ENCODE data around the gene TNPO3. TPM values are rescaled to one million over a fixed set of nuclear protein-coding genes. Genes with fewer than 3 reads are reported as not detected.

The TNPO3 gene
- total RNA-seq, 1 donor from 2014 or later: 96.2 TPM

DNA sequence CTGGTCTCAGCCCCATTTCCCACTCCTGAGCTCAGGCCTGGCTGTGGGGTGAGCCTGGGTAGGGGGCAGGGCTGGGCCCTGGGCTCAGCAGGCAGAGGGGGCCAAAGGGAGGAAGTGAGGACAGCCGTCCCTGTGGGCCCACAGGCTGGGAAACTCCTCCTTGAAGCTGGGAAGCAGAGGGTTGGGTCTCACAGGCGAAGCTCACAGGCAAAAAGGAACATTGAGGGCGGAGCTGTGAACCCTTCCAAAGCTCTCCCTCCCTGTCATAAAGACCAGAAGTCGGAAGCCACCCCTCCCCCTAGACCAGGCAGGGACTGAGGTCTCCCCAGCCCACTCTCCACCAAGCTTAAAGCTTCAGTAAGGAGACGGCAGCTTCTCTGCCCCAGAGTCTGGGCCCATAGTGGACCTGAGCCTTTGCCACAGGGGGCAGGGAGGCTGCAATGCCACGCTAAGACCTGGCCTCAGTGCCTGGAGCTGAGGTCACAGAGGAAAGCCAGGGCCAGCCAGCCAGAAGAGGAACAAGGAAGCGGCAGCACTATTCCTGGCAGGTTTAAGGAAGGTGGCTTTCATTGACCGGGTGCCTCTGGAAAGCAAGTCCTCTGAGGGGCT is 143.4 kb downstream of the TNPO3 start:
- Histone ChIP-seq H3K9me3 (ENCODE audit: low read depth) (no peaks in the 10 kb centered on the region), H3K4me2 (peak overlapping the region; percentile 24), H3K4me1 (peaks cover 29% of the 10 kb centered on the region), H3K27ac (no peak overlapping the region), H3K79me2 (ENCODE audit: low read depth) (no peaks in the 10 kb centered on the region), H3K4me3 (no peak overlapping the region), H3K27me3 (peaks cover 50% of the 10 kb centered on the region), H2AFZ (replicated peaks) (no peak overlapping the region), H3F3A (ENCODE audit: low read depth) (peaks cover 33% of the 10 kb centered on the region), H3K9ac (no peak overlapping the region), H4K20me1 (ENCODE audit: low read depth) (no peaks in the 10 kb centered on the region), H3K36me3 (no peaks in the 10 kb centered on the region)
- Mint-ChIP-seq H3K36me3 (no peaks in the 10 kb centered on the region), H3K4me1 (peaks cover 45% of the 10 kb centered on the region), H3K4me3 (peak overlapping the region; percentile 74), H3K9me3 (no peaks in the 10 kb centered on the region), H3K27me3 (ENCODE audit: insufficient read depth, low read depth) (peaks cover 19% of the 10 kb centered on the region), H3K27ac (peak overlapping the region; percentile 57)
- DNase-seq (ENCODE audit: low spot score): peak; percentile 60
- TF ChIP-seq EZH2phosphoT487 (IDR thresholded peaks at IDR 0.05): no peak

DNA sequence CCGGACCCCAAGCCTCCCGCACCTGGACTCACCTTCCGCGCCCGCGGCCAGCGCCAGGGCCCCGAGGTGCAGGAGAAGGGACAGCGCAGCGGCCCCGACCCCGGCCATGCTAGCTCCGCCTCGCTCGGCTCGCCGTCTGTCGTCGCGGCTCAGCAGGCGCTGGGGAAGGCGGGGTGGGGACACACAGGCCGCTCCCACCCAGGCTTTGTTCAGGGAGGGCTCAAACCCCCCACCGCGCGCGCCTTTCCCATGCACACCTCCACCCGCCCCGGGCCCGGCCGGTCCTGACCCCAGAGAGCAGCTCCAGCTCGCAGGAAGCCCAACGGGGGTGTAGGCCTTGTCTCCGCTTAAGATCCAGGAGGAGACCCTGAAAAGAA is 144.4 kb downstream of the TNPO3 start, which contains the start of gene KCP:
Gene KCP (minus strand): TSS at position 141 of the 377 bp plus-strand sequence. CDS start 33 bp downstream, at position 108.
- Histone ChIP-seq H3K27me3 (peaks cover 40% of the 10 kb centered on the region), H3K79me2 (ENCODE audit: low read depth) (no peaks in the 10 kb centered on the region), H3K4me3 (peak within 1 kb of the TSS; percentile 48), H3K36me3 (no peaks in the 10 kb centered on the region), H2AFZ (replicated peaks) (peak within 1 kb of the TSS; percentile 93), H3K9ac (no peak within 1 kb of the TSS), H3K9me3 (ENCODE audit: low read depth) (no peaks in the 10 kb centered on the region), H3K4me2 (peak within 1 kb of the TSS; percentile 72), H3K4me1 (peaks cover 29% of the 10 kb centered on the region), H3F3A (ENCODE audit: low read depth) (peaks cover 33% of the 10 kb centered on the region), H3K27ac (no peak within 1 kb of the TSS), H4K20me1 (ENCODE audit: low read depth) (no peaks in the 10 kb centered on the region)
- DNase-seq (ENCODE audit: low spot score): peak; percentile 64
- peaks cover 19% of the 10 kb centered on the region for H3K27me3 Mint-ChIP-seq (ENCODE audit: insufficient read depth, low read depth)
- H3K4me1 Mint-ChIP-seq: peaks cover 45% of the 10 kb centered on the region
- H3K36me3 Mint-ChIP-seq: no peaks in the 10 kb centered on the region
- H3K9me3 Mint-ChIP-seq: no peaks in the 10 kb centered on the region
- H3K27ac Mint-ChIP-seq: peak within 1 kb of the TSS; percentile 57
- TF ChIP-seq, protein P1, sequence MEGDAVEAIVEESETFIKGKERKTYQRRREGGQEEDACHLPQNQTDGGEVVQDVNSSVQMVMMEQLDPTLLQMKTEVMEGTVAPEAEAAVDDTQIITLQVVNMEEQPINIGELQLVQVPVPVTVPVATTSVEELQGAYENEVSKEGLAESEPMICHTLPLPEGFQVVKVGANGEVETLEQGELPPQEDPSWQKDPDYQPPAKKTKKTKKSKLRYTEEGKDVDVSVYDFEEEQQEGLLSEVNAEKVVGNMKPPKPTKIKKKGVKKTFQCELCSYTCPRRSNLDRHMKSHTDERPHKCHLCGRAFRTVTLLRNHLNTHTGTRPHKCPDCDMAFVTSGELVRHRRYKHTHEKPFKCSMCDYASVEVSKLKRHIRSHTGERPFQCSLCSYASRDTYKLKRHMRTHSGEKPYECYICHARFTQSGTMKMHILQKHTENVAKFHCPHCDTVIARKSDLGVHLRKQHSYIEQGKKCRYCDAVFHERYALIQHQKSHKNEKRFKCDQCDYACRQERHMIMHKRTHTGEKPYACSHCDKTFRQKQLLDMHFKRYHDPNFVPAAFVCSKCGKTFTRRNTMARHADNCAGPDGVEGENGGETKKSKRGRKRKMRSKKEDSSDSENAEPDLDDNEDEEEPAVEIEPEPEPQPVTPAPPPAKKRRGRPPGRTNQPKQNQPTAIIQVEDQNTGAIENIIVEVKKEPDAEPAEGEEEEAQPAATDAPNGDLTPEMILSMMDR (IDR thresholded peaks at IDR 0.05): no peak
- no peak for TF ChIP-seq EZH2phosphoT487 (IDR thresholded peaks at IDR 0.05)
- H3K4me3 Mint-ChIP-seq: peak within 1 kb of the TSS; percentile 78

DNA sequence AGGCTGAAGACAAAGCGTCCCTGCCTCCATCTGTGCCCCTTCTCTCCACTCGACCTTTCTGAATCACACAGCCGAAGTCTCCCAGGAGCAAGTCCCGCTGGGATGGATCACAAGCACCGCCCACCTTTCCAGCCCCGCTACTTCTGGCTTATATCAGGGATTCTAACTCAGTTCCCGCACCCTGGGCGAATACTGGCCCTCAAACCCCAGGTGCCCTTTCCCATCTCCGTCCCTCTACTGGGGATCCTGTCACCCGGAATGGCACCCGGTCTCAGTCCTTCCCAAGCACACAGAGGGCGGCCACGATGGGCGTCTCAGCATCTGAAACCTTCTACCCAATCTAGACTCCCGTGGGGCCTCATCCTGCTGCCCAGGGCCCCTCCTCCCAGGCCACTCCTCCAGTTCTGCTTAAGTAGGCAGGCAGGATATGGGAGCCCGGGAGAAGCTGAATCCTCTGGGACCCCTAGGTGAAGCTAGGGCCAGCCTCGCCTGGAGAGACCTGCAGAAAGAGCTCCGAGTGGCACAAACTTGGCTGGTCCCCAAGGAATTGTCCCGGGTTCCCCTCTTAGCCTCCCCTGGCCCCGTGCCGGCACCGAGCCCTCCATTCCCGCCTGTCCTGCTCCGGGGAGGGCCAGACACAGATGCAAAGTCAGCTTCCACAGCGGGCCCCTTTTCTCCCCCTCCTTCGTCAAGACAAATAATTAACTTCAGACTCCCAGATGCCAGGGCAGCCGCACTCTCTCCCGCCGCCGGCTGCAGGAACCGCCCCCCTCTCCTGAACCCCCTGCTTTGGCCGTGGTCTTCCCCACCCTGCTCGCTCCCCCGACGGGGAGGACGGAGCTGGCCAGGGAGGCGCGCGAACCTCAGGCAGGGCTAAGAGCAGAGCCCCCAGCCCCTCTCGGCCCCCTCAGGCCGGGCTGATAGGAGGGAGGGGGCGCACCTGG is 145.0 kb downstream of the TNPO3 start:
- Mint-ChIP-seq H3K27me3 (ENCODE audit: insufficient read depth, low read depth) (peaks cover 19% of the 10 kb centered on the region), H3K4me1 (peaks cover 42% of the 10 kb centered on the region), H3K4me3 (peak overlapping the region; percentile 78), H3K9me3 (no peaks in the 10 kb centered on the region), H3K27ac (no peak overlapping the region), H3K36me3 (no peaks in the 10 kb centered on the region)
- Histone ChIP-seq H3K4me1 (peaks cover 29% of the 10 kb centered on the region), H3K9ac (no peak overlapping the region), H3K4me2 (peak overlapping the region; percentile 72), H3K27ac (no peak overlapping the region), H3F3A (ENCODE audit: low read depth) (peaks cover 33% of the 10 kb centered on the region), H4K20me1 (ENCODE audit: low read depth) (no peaks in the 10 kb centered on the region), H3K9me3 (ENCODE audit: low read depth) (no peaks in the 10 kb centered on the region), H3K79me2 (ENCODE audit: low read depth) (no peaks in the 10 kb centered on the region), H3K27me3 (peaks cover 34% of the 10 kb centered on the region), H3K4me3 (peak overlapping the region; percentile 48), H2AFZ (replicated peaks) (peak overlapping the region; percentile 93), H3K36me3 (no peaks in the 10 kb centered on the region)
- peak; percentile 70 for DNase-seq (ENCODE audit: low spot score)
- TF ChIP-seq EZH2 (IDR thresholded peaks at IDR 0.05): peak; percentile 64
- TF ChIP-seq, protein P1 (IDR thresholded peaks at IDR 0.05): no peak
- no peak for TF ChIP-seq EZH2phosphoT487 (IDR thresholded peaks at IDR 0.05)

All from neural progenitor cell (in vitro differentiated cells).